OCI-LY7 (cell line): ENCODE results near the gene FASTK. TPM values are rescaled to one million over a fixed set of nuclear protein-coding genes. Genes with fewer than 3 reads are reported as not detected.

Experiments
- BruUV-seq: library from RNA; stranded (reverse); fragments of 400-500 nt; replicated peaks from 2 replicates; lab custom pipeline; 2021; lab: Mats Ljungman, UMichigan
- CTCF ChIA-PET: fragments of 300-600 bp; sonication (Branson Sonifier 250); formaldehyde crosslinking; loops from one replicate; lab custom pipeline; 2022; ENCODE audit warnings: antibody characterized with exemption; ENCODE audit not compliant: unreplicated experiment; lab: Charles Lee
- POLR2A ChIA-PET: fragments of 300-600 bp; sonication (Branson Sonifier 250); formaldehyde crosslinking; loops from one replicate; lab custom pipeline; 2022; ENCODE audit warnings: antibody characterized with exemption; lab: Charles Lee
- DNase-seq: peaks from one replicate; pipeline ENCODE4 v3.0.0-alpha.2; 2015; ENCODE audit warnings: low spot score
- H2AFZ ChIP-seq: fragments of 200-600 bp; sonication (generic), shearing (Covaris generic); 2 replicates; pipeline ENCODE4 v1.6.1; 2014; ENCODE audit warnings: mild to moderate bottlenecking, antibody characterized with exemption, low read length, moderate library complexity
- H3K27ac ChIP-seq: fragments of 200-600 bp; sonication (generic); 2 replicates; pipeline ENCODE4 v1.5.1; 2014; ENCODE audit warnings: mixed run types, low read depth, mild to moderate bottlenecking, moderate library complexity, low read length, inconsistent platforms; ENCODE audit not compliant: poor library complexity, severe bottlenecking
- H3K36me3 ChIP-seq: fragments of 200-600 bp; sonication (generic); 2 replicates; pipeline ENCODE4 v1.6.1; 2014; ENCODE audit warnings: mild to moderate bottlenecking, antibody characterized with exemption, low read length, moderate library complexity, mixed read lengths; ENCODE audit not compliant: insufficient read depth
- H3K4me1 ChIP-seq: fragments of 200-600 bp; sonication (generic); 2 replicates; pipeline ENCODE4 v1.5.1; 2014; ENCODE audit warnings: mild to moderate bottlenecking, low read length; ENCODE audit not compliant: insufficient read depth, poor library complexity, severe bottlenecking
- H3K4me2 ChIP-seq: fragments of 200-600 bp; sonication (generic); 2 replicates; pipeline ENCODE4 v1.6.1; 2014; ENCODE audit warnings: mild to moderate bottlenecking, low read length
- H3K4me3 ChIP-seq: fragments of 200-600 bp; sonication (generic); 2 replicates; pipeline ENCODE4 v1.5.1; 2014; ENCODE audit warnings: mild to moderate bottlenecking, low read depth, low read length; ENCODE audit not compliant: poor library complexity, severe bottlenecking
- H3K79me2 ChIP-seq: fragments of 200-600 bp; sonication (generic); 2 replicates; pipeline ENCODE4 v1.6.1; 2016; ENCODE audit warnings: low read depth, mild to moderate bottlenecking, low read length, moderate library complexity, mixed read lengths; ENCODE audit not compliant: insufficient read depth
- H3K9me2 ChIP-seq: fragments of 200-600 bp; sonication (generic); 2 replicates; pipeline ENCODE4 v1.6.1; 2016; ENCODE audit warnings: mild to moderate bottlenecking, low read length, mixed read lengths; ENCODE audit not compliant: insufficient read depth
- H3K9me3 ChIP-seq: fragments of 200-600 bp; sonication (generic); 2 replicates; pipeline ENCODE4 v1.6.1; 2014; ENCODE audit warnings: mild to moderate bottlenecking, mixed run types, low read length, mixed read lengths
- H4K20me1 ChIP-seq: fragments of 200-600 bp; sonication (generic); 2 replicates; pipeline ENCODE4 v1.6.1; 2014; ENCODE audit warnings: mild to moderate bottlenecking, antibody characterized with exemption, low read length, moderate library complexity, mixed read lengths; ENCODE audit not compliant: insufficient read depth
- EZH2phosphoT487 ChIP-seq: fragments of 200-600 bp; sonication (generic); IDR thresholded peaks from 2 replicates; pipeline ENCODE4 v1.6.1; 2018; ENCODE audit warnings: low read depth, borderline replicate concordance, mild to moderate bottlenecking, mixed run types, antibody characterized with exemption, low read length, moderate library complexity, mixed read lengths
- intact Hi-C: fragments of 100-400 bp; cut with micrococcal nuclease; formaldehyde crosslinking; loops from one replicate; pipeline ENCODE4 v1.10.0; 2022; ENCODE audit not compliant: unreplicated experiment
- total RNA-seq, 2 experiments: library from RNA; depleted of rRNA in 1 of 2; stranded (reverse); fragments of >200 nt in 1 of 2; shearing (Covaris generic) in 1 of 2; gene quantifications; 2 replicates each; pipeline ENCODE4 v1.2.3, GENCODE V29; 2014 to 2022
- TF ChIP-seq, protein P1 (sequence below): fragments of 200-600 bp; sonication (generic); conservative IDR thresholded peaks from 2 replicates; pipeline ENCODE4 v1.5.1; 2014; ENCODE audit warnings: mild to moderate bottlenecking, antibody characterized with exemption, low read length, moderate library complexity, mixed read lengths

Gene FASTK
- total RNA-seq, 2 experiments from 2014 or later = 90.5 to 118 TPM

DNA sequence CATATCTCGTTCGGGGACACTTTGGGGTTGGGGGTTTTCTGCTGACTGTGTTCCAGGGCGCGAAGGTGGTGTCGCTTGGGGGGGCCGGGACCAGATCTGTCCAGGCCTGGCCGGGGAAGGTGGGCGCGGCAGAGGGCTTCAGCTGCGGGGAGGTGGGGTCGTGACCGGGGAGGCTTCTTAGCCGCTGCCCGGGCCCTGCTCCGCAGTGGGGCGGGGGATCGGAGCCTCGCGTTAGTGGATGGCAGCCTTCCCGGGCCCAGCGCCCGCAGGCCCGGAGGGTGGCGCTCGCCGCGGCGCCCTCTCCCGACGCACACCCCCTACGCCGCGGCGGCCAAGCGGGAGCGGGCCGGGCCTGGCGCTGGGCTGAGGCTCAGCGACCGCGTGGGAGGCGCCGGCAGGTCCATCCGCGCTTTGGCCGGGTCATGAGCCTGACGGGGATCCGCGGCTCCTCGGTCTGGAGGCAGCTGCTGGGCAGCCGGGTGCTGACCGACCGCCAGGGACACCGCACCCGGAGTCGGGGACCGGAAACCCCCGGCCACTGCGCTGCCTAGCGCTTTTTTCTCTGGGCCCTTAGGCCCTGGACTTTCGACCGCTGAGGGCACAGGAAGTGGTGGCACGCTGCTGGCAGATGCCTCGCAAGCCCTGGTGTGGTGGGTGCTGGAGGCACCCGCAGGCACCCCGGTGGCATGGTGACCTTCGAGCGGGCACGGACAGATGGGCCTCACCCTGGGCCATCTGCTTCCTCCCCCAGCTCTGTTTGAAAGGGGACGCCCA lies 6.8 kb upstream of the FASTK start:
- CTCF ChIA-PET = no interaction called here
- DNase-seq = no peak
- Histone ChIP-seq H3K9me3 (no peaks in the 10 kb centered on the region), H3K9me2 (no peaks in the 10 kb centered on the region), H3K4me1 (peaks cover 23% of the 10 kb centered on the region), H4K20me1 (no peaks in the 10 kb centered on the region; the same call in 1 of the 2 replicates), H3K27ac (no peak overlapping the region), H2AFZ (no peak overlapping the region), H3K4me2 (peak overlapping the region; percentile 63), H3K36me3 (no peaks in the 10 kb centered on the region), H3K79me2 (peaks cover 6% of the 10 kb centered on the region), H3K4me3 (peak overlapping the region; percentile 48)
- no TSS peak for BruUV-seq
- TF ChIP-seq EZH2phosphoT487 = no peak; the same call in none of the 2 replicates
- TF ChIP-seq, protein P1, sequence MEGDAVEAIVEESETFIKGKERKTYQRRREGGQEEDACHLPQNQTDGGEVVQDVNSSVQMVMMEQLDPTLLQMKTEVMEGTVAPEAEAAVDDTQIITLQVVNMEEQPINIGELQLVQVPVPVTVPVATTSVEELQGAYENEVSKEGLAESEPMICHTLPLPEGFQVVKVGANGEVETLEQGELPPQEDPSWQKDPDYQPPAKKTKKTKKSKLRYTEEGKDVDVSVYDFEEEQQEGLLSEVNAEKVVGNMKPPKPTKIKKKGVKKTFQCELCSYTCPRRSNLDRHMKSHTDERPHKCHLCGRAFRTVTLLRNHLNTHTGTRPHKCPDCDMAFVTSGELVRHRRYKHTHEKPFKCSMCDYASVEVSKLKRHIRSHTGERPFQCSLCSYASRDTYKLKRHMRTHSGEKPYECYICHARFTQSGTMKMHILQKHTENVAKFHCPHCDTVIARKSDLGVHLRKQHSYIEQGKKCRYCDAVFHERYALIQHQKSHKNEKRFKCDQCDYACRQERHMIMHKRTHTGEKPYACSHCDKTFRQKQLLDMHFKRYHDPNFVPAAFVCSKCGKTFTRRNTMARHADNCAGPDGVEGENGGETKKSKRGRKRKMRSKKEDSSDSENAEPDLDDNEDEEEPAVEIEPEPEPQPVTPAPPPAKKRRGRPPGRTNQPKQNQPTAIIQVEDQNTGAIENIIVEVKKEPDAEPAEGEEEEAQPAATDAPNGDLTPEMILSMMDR = no peak
- POLR2A ChIA-PET = no interaction called here
- intact Hi-C loops = loop anchor here (2.0 to 10.0 kb wide), 3 partner anchors 23 to 193 kb away; partner anchors contain the start of gene KCNH2

DNA sequence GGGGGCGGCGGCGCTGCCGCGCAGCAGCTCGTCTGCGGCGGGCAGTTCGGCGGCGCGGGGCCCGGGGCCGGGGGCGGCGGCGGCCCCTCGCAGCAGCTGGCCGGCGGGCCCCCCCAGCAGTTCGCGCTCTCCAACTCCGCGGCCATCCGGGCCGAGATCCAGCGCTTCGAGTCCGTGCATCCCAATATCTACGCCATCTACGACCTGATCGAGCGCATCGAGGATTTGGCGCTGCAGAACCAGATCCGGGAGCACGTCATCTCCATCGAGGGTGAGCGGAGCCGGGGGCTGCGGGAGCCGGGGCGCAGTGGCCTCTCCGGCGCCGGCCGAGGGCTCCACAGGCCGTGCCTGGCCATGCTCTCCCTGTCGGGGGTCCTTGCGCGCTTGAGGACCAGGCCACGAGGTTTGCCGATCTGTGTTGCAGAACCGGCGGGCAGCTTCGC lies 6.2 kb upstream of the FASTK start:
- peak overlapping the region; percentile 63 for H3K4me2 ChIP-seq
- no peaks in the 10 kb centered on the region; the same call in 1 of the 2 replicates for H4K20me1 ChIP-seq
- H3K27ac ChIP-seq = no peak overlapping the region
- H3K4me3 ChIP-seq = peak overlapping the region; percentile 48
- intact Hi-C loops = loop anchor here (2.0 to 10.0 kb wide), 3 partner anchors 24 to 192 kb away; partner anchors contain the start of gene KCNH2
- H3K9me3 ChIP-seq = no peaks in the 10 kb centered on the region
- TF ChIP-seq, protein P1 = no peak
- peak; percentile 98; the same call in 1 of the 2 replicates for TF ChIP-seq EZH2phosphoT487
- no TSS peak for BruUV-seq
- H2AFZ ChIP-seq = no peak overlapping the region
- DNase-seq = no peak
- ChIA-PET POLR2A (no interaction called here), CTCF (no interaction called here)
- no peaks in the 10 kb centered on the region for H3K36me3 ChIP-seq
- peaks cover 29% of the 10 kb centered on the region for H3K4me1 ChIP-seq
- peaks cover 12% of the 10 kb centered on the region for H3K79me2 ChIP-seq
- H3K9me2 ChIP-seq = no peaks in the 10 kb centered on the region
